ENCODE data around the gene DOCK4. TPM values are rescaled to one million over a fixed set of nuclear protein-coding genes. Genes with fewer than 3 reads are reported as not detected.
A peak's percentile ranks its signal among the peaks of the same experiment; 100 is the strongest.

The DOCK4 gene
- polyA plus RNA-seq, 1 donor (not counting 4 experiments of a cell fraction or from before 2014, with no cell fraction given), result 13.9 TPM

GRCh38 chr7:112238852-112239610, 32.8 kb upstream of the DOCK4 start:
- dilution Hi-C loops (cut with MboI; ENCODE audit: extremely low pct_ligation_motif_present, low sequenced_read_pairs), result no loop called here

GRCh38 chr7:112238330-112238729, 32.1 kb upstream of the DOCK4 start:
- Histone ChIP-seq H3K9me1 (ENCODE audit: control insufficient read depth, extremely low read depth, insufficient read depth, low read length) (peaks cover 3% of the 10 kb centered on the region), H3K36me3 (ENCODE audit: control insufficient read depth in 2 of 2, extremely low read depth in 1 of 2, insufficient read depth in 2 of 2, low read length in 2 of 2) (no peaks in the 10 kb centered on the region), H3K9ac (ENCODE audit: control insufficient read depth, extremely low read depth, insufficient read depth, low read length) (no peak overlapping the region), H3K4me2 (ENCODE audit: control insufficient read depth, extremely low read depth, insufficient read depth, low read depth, low read length) (peak overlapping the region; percentile 14), H2AFZ (ENCODE audit: control insufficient read depth, low read length) (no peak overlapping the region), H3K79me2 (ENCODE audit: control insufficient read depth, insufficient read depth, low read length) (peaks cover 4% of the 10 kb centered on the region), H3K4me1 (ENCODE audit: control insufficient read depth, extremely low read depth, insufficient read depth, low read length) (peaks cover 17% of the 10 kb centered on the region), H3K27ac (ENCODE audit: control insufficient read depth, insufficient read depth, low read length) (no peak overlapping the region), H4K20me1 (ENCODE audit: control insufficient read depth, extremely low read depth, insufficient read depth, low read length) (no peaks in the 10 kb centered on the region), H3K4me3 (ENCODE audit: control insufficient read depth in 2 of 3, extremely low read depth in 1 of 3, insufficient read depth in 2 of 3, low read depth in 1 of 3, low read length in 3 of 3) (no peak overlapping the region), H3K9me3 (ENCODE audit: control insufficient read depth, low read depth, low read length) (no peaks in the 10 kb centered on the region), H3K27me3 (ENCODE audit: control insufficient read depth, extremely low read depth, insufficient read depth, low read length) (no peaks in the 10 kb centered on the region)
- dilution Hi-C loops (cut with MboI; ENCODE audit: extremely low pct_ligation_motif_present, low sequenced_read_pairs), result no loop called here
- FAIRE-seq (no peak), DNase-seq (ENCODE audit: low read depth, low spot score) (no peak)
- TF ChIP-seq EZH2 (IDR thresholded peaks at IDR 0.05; ENCODE audit: low read length) (no peak), CTCF (optimal IDR thresholded peaks at IDR 0.05 in 1 of 3, IDR thresholded peaks at IDR 0.05 in 1 of 3, conservative IDR thresholded peaks at IDR 0.05 in 1 of 3; ENCODE audit: extremely low read depth in 1 of 3, insufficient read depth in 2 of 3, low read length in 3 of 3) (no peak)

More at GRCh38 chr7:112238852-112239610, 32.8 kb upstream of the DOCK4 start:
- TF ChIP-seq CTCF (optimal IDR thresholded peaks at IDR 0.05 in 1 of 3, IDR thresholded peaks at IDR 0.05 in 1 of 3, conservative IDR thresholded peaks at IDR 0.05 in 1 of 3; ENCODE audit: extremely low read depth in 1 of 3, insufficient read depth in 2 of 3, low read length in 3 of 3), result no peak
- no peaks in the 10 kb centered on the region for H3K27me3 ChIP-seq (ENCODE audit: control insufficient read depth, extremely low read depth, insufficient read depth, low read length)
- no peak overlapping the region for H2AFZ ChIP-seq (ENCODE audit: control insufficient read depth, low read length)
- no peak overlapping the region for H3K9ac ChIP-seq (ENCODE audit: control insufficient read depth, extremely low read depth, insufficient read depth, low read length)
- no peaks in the 10 kb centered on the region for H4K20me1 ChIP-seq (ENCODE audit: control insufficient read depth, extremely low read depth, insufficient read depth, low read length)
- FAIRE-seq (peak; percentile 87), DNase-seq (ENCODE audit: low read depth, low spot score) (no peak)
- no peaks in the 10 kb centered on the region for H3K9me3 ChIP-seq (ENCODE audit: control insufficient read depth, low read depth, low read length)
- H3K79me2 ChIP-seq (ENCODE audit: control insufficient read depth, insufficient read depth, low read length), result peaks cover 4% of the 10 kb centered on the region
- H3K36me3 ChIP-seq (ENCODE audit: control insufficient read depth in 2 of 2, extremely low read depth in 1 of 2, insufficient read depth in 2 of 2, low read length in 2 of 2), result no peaks in the 10 kb centered on the region
- H3K27ac ChIP-seq (ENCODE audit: control insufficient read depth, insufficient read depth, low read length), result peak overlapping the region; percentile 29
- peak overlapping the region; percentile 11 for H3K4me2 ChIP-seq (ENCODE audit: control insufficient read depth, extremely low read depth, insufficient read depth, low read depth, low read length)
- peaks cover 3% of the 10 kb centered on the region for H3K9me1 ChIP-seq (ENCODE audit: control insufficient read depth, extremely low read depth, insufficient read depth, low read length)
- peaks cover 17% of the 10 kb centered on the region for H3K4me1 ChIP-seq (ENCODE audit: control insufficient read depth, extremely low read depth, insufficient read depth, low read length)
- H3K4me3 ChIP-seq (ENCODE audit: control insufficient read depth in 2 of 3, extremely low read depth in 1 of 3, insufficient read depth in 2 of 3, low read depth in 1 of 3, low read length in 3 of 3), result no peak overlapping the region
